ENCODE measurements around the gene C1orf174.

- TF ChIP-seq CTCF (IDR thresholded peaks at IDR 0.05; ENCODE audit: insufficient read depth, low read length, poor library complexity, severe bottlenecking) (no peak), EZH2phosphoT487 (conservative IDR thresholded peaks at IDR 0.05; ENCODE audit: low read length) (no peak)
Observed at GRCh38 chr1:3914911-3915310, 14.8 kb upstream of the C1orf174 start.
